Vagina (tissue), 2 donors: ENCODE data around the gene SYT11.

Source experiments
- CTCF ChIP-seq, 3 experiments: fragments of 450-650 bp in 2 of 3; fragments of 200-600 bp in 1 of 3; sonication (generic) in 1 of 3; IDR thresholded peaks; one replicate each; pipeline ENCODE4 v1.5.1; 2017 to 2019; ENCODE audit warnings: antibody characterized with exemption in 3 of 3, mild to moderate bottlenecking in 2 of 3, moderate library complexity in 2 of 3
- POLR2A ChIP-seq, 2 donors: fragments of 450-650 bp; IDR thresholded peaks; one replicate each; pipeline ENCODE4 v1.6.1; 2017; ENCODE audit warnings: antibody characterized with exemption in 2 of 2, mild to moderate bottlenecking in 2 of 2, moderate library complexity in 2 of 2

GRCh38 chr1:155812878-155813277, 46.5 kb upstream of the SYT11 start:
- TF ChIP-seq CTCF (IDR thresholded peaks at IDR 0.05) (no peak), POLR2A (IDR thresholded peaks at IDR 0.05) (no peak)
